ENCODE data around the gene UBE2G1. TPM values are rescaled to one million over a fixed set of nuclear protein-coding genes. Genes with fewer than 3 reads are reported as not detected.

Gene UBE2G1
- total RNA-seq, 1 experiment from 2014 or later, result 80.6 TPM

DNA sequence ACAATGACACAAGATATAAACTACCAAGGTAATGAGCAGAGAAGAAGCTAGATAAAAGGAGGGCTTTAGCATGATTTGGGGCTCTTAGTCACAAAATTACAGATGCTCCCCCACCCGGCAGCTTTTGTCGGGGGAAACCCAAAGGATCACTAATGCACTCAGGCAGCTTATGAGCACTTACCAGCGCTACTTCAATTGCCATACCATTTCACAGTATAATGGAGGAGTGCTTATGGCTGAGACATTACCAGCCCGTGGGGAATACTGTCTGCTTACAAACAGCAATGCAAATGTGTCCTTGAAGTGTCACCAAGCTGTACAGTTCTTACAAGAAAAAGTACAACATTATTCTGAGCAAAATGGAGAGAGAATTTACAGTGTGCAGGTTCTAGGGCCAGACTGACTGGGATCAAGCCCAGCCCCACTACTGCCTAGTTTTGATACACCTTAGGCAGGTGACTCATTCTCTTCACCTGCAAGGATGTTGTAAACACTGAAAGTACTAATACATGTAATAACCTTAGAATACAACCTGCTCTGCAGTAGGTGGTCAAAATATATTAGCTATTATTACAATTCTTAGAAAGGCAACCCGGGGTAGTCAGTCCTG, 119.0 kb downstream of the UBE2G1 start:
- peaks cover 82% of the 10 kb centered on the region for H3K79me2 ChIP-seq (ENCODE audit: insufficient read depth, low read length)
- H3K4me2 ChIP-seq (ENCODE audit: low read length), result peak overlapping the region; percentile 71
- no TSS peak for BruUV-seq (replicated peaks)
- POLR2A ChIA-PET, result no interaction called here
- H3K4me1 ChIP-seq (ENCODE audit: control insufficient read depth in 1 of 2, insufficient read depth in 2 of 2, low read length in 2 of 2), result peaks cover 20 to 27% of the 10 kb centered on the region in 2 experiments
- H2AFZ ChIP-seq (ENCODE audit: low read depth, low read length, poor library complexity, severe bottlenecking), result no peak overlapping the region
- RAD21 ChIA-PET (ENCODE audit: low non-redundant PET in 1 of 2, low total read pairs in 2 of 2, uncharacterized antibody in 2 of 2, unreplicated experiment in 2 of 2), result no interaction called here
- ATAC-seq (peak; percentile 45), DNase-seq (ENCODE audit: low read depth, low spot score) (no peak)
- H3K4me3 ChIP-seq (replicated peaks in 1 of 2; ENCODE audit: low read depth in 1 of 2, low read length in 2 of 2), result peak overlapping the region in 1 of 2 experiments; percentile 14; a peak in 1 of 4 replicates
- no peaks in the 10 kb centered on the region for H3K9me3 ChIP-seq (ENCODE audit: control insufficient read depth in 1 of 2, insufficient read depth in 1 of 2, low read depth in 1 of 2, low read length in 2 of 2)
- intact Hi-C loops (cut with micrococcal nuclease), result no loop called here
- peaks cover 13% of the 10 kb centered on the region; the same call in 1 of the 2 replicates for H4K20me1 ChIP-seq (ENCODE audit: insufficient read depth)
- CTCF ChIA-PET, result interaction anchor here (0.8 to 5.1 kb wide), 3 partner anchors 8 to 32 kb away, joined by 3 to 35 read pairs (median 31); no protein-coding TSS in a partner anchor
- no peaks in the 10 kb centered on the region for H3K9me2 ChIP-seq (ENCODE audit: insufficient read depth)
- 0 out of 2 replicates have a peak, but pooled peaks have one; percentile 4 for TF ChIP-seq FOSL1 (IDR thresholded peaks at IDR 0.05; ENCODE audit: low read depth)
- TF ChIP-seq CEBPB (IDR thresholded peaks at IDR 0.05; ENCODE audit: low read depth), result no peak
- no peaks in the 10 kb centered on the region for H3K36me3 ChIP-seq (ENCODE audit: control insufficient read depth in 1 of 2, insufficient read depth in 2 of 2, low read length in 2 of 2)
- peak overlapping the region; percentile 42 for H3K9ac ChIP-seq (ENCODE audit: low read length)
- H3K27me3 ChIP-seq (ENCODE audit: insufficient read depth, low read length), result no peaks in the 10 kb centered on the region
- H3K27ac ChIP-seq (ENCODE audit: low read depth, low read length), result peak overlapping the region; percentile 32; the same call in 1 of the 2 replicates

DNA sequence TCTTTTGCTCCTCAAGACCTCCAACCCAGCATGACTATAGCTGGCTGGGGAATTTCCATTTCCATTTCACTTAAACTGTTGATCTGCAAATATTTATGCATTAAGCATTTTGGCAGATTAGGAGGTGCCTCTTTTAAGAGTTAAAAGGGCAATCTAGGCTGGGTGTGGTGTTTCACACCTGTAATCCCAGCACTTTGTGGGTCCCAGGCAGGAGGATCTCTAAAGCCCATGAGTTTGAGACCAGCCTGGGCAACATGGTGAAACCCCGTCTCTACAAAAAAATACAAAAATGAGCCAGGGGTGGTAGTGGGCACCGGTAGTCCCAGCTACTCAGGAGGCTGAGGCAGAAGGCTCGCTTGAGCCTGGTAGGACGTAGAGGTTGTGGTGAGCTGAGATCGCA, 119.8 kb downstream of the UBE2G1 start:
- BruUV-seq (replicated peaks), result no TSS peak
- ATAC-seq (no peak), DNase-seq (ENCODE audit: low read depth, low spot score) (no peak)
- intact Hi-C loops (cut with micrococcal nuclease), result no loop called here
- ChIA-PET POLR2A (no interaction called here), CTCF (interaction anchor here (5.1 kb wide), 1 partner anchor 13 kb away, joined by 35 read pairs; no protein-coding TSS in a partner anchor), RAD21 (ENCODE audit: low non-redundant PET in 1 of 2, low total read pairs in 2 of 2, uncharacterized antibody in 2 of 2, unreplicated experiment in 2 of 2) (no interaction called here)
- Histone ChIP-seq H4K20me1 (ENCODE audit: insufficient read depth) (peaks cover 13% of the 10 kb centered on the region; the same call in 1 of the 2 replicates), H3K9me2 (ENCODE audit: insufficient read depth) (no peaks in the 10 kb centered on the region), H3K9ac (ENCODE audit: low read length) (no peak overlapping the region), H3K36me3 (ENCODE audit: control insufficient read depth in 1 of 2, insufficient read depth in 2 of 2, low read length in 2 of 2) (peaks cover 0 to under 1% of the 10 kb centered on the region in 2 experiments; a peak in 1 of 4 replicates), H3K9me3 (ENCODE audit: control insufficient read depth in 1 of 2, insufficient read depth in 1 of 2, low read depth in 1 of 2, low read length in 2 of 2) (no peaks in the 10 kb centered on the region), H3K4me2 (ENCODE audit: low read length) (no peak overlapping the region), H3K4me1 (ENCODE audit: control insufficient read depth in 1 of 2, insufficient read depth in 2 of 2, low read length in 2 of 2) (peaks cover 20 to 27% of the 10 kb centered on the region in 2 experiments), H3K79me2 (ENCODE audit: insufficient read depth, low read length) (peaks cover 74% of the 10 kb centered on the region), H3K4me3 (replicated peaks in 1 of 2; ENCODE audit: low read depth in 1 of 2, low read length in 2 of 2) (no peak overlapping the region), H2AFZ (ENCODE audit: low read depth, low read length, poor library complexity, severe bottlenecking) (no peak overlapping the region), H3K27me3 (ENCODE audit: insufficient read depth, low read length) (no peaks in the 10 kb centered on the region), H3K27ac (ENCODE audit: low read depth, low read length) (no peak overlapping the region)
- TF ChIP-seq EZH2phosphoT487 (IDR thresholded peaks at IDR 0.05; ENCODE audit: borderline replicate concordance), result no peak

All from HCT116 (cell line).